GM18499 (cell line): ENCODE measurements around the gene MAP3K19.
"Not testable (repeated sequence)": the region's sequence is repeated elsewhere in the genome, so short reads cannot be mapped to it uniquely, and the experiment has no call there.

Experiments used
- ATAC-seq: cut with Tn5 transposase; IDR thresholded peaks from one replicate; pipeline ENCODE4 v1.9.1; 2021; ENCODE audit warnings: moderate number of reproducible peaks; ENCODE audit not compliant: insufficient read depth, unreplicated experiment

MAP3K19 gene

GRCh38 chr2:135052042-135052876, 5.0 kb upstream of the MAP3K19 start, which contains the start of gene RAB3GAP1:
TSS of gene RAB3GAP1 (plus strand) at chr2:135052292. CDS start at chr2:135052308, 16 bp downstream.
- ATAC-seq, result peak; percentile 64

- ATAC-seq, result no peak
Observed at GRCh38 chr2:135050684-135051083, 3.4 kb upstream of the MAP3K19 start.

GRCh38 chr2:135050132-135050531, 2.9 kb upstream of the MAP3K19 start:
- ATAC-seq, result no peak

- ATAC-seq, result no peak
Observed at GRCh38 chr2:135048122-135048521, 875 bp upstream of the MAP3K19 start.

GRCh38 chr2:135043345-135043744, 3.9 kb downstream of the MAP3K19 start:
- ATAC-seq, result no peak

GRCh38 chr2:135037831-135038230, 9.4 kb downstream of the MAP3K19 start:
- ATAC-seq, result no peak

- ATAC-seq, result not testable (repeated sequence)
Observed at GRCh38 chr2:135033216-135033615, 14.0 kb downstream of the MAP3K19 start.

- no peak for ATAC-seq
Observed at GRCh38 chr2:135030826-135031225, 16.4 kb downstream of the MAP3K19 start.

GRCh38 chr2:135029481-135030134, 17.6 kb downstream of the MAP3K19 start:
- ATAC-seq, result no peak

GRCh38 chr2:135023886-135024485, 23.3 kb downstream of the MAP3K19 start:
- no peak for ATAC-seq

- ATAC-seq, result no peak
Observed at GRCh38 chr2:135022952-135023880, 24.0 kb downstream of the MAP3K19 start.

- no peak for ATAC-seq
Observed at GRCh38 chr2:135021618-135022017, 25.6 kb downstream of the MAP3K19 start.

- no peak for ATAC-seq
Observed at GRCh38 chr2:135011633-135012032, 35.6 kb downstream of the MAP3K19 start.

GRCh38 chr2:135010200-135010942, 36.9 kb downstream of the MAP3K19 start:
- ATAC-seq, result no peak

- no peak for ATAC-seq
Observed at GRCh38 chr2:135009339-135009738, 37.9 kb downstream of the MAP3K19 start.

GRCh38 chr2:135005753-135006152, 41.5 kb downstream of the MAP3K19 start:
- ATAC-seq, result no peak

- no peak for ATAC-seq
Observed at GRCh38 chr2:135004005-135004746, 43.1 kb downstream of the MAP3K19 start.

- no peak for ATAC-seq
Observed at GRCh38 chr2:135002836-135003235, 44.4 kb downstream of the MAP3K19 start.

- no peak for ATAC-seq
Observed at GRCh38 chr2:134999521-134999920, 47.7 kb downstream of the MAP3K19 start.
